K562 (cell line): ENCODE measurements around the gene CDC37. TPM values are rescaled to one million over a fixed set of nuclear protein-coding genes. Genes with fewer than 3 reads are reported as not detected.

Experiments used
- ARHGAP35 ChIP-seq: fragments of 450-650 bp; IDR thresholded peaks from 2 replicates; pipeline ENCODE4 v1.6.1; 2018; ENCODE audit not compliant: partially characterized antibody
- ELF1 ChIP-seq: fragments of 200-800 bp; sonication (Bioruptor generic); IDR thresholded peaks from 2 replicates; pipeline ENCODE4 v1.6.1; 2016; ENCODE audit warnings: missing genetic modification characterization, missing compliant biosample characterization
- HSF4 ChIP-seq: fragments of 250-450 bp; sonication (Bioruptor Pico); IDR thresholded peaks from 2 replicates; pipeline ENCODE4 v2.1.2; 2022; ENCODE audit warnings: mild to moderate bottlenecking, moderate library complexity, borderline replicate concordance
- KAT2B ChIP-seq: IDR thresholded peaks from one replicate; pipeline ENCODE4 v1.6.1; 2012; ENCODE audit warnings: low read depth, mild to moderate bottlenecking, control low read depth, inconsistent platforms, low read length, moderate library complexity
- MAZ ChIP-seq, 2 experiments: fragments of 450-650 bp in 1 of 2; sonication (generic) in 1 of 2; formaldehyde crosslinking; IDR thresholded peaks in 1 of 2; conservative IDR thresholded peaks in 1 of 2; 2 replicates each; pipeline versions ENCODE4 v1.4.0 to v1.5.0; 2020; ENCODE audit warnings: mild to moderate bottlenecking in 1 of 2, missing genetic modification reagents in 1 of 2
- MYC ChIP-seq, 2 experiments: fragments of 250-450 bp in 1 of 2; sonication (Bioruptor Pico) in 1 of 2; IDR thresholded peaks; 2 replicates each; pipeline versions ENCODE4 v1.5.1 to v1.6.1; 2012 to 2021; ENCODE audit warnings: low read depth in 2 of 2, borderline replicate concordance in 1 of 2, improper control_type of control experiment in 1 of 2, low read length in 1 of 2, mild to moderate bottlenecking in 1 of 2, moderate library complexity in 1 of 2
- NR4A1 ChIP-seq, 2 experiments: fragments of 250-450 bp in 1 of 2; fragments of 450-650 bp in 1 of 2; sonication (Bioruptor Pico) in 1 of 2; IDR thresholded peaks; 2 replicates each; pipeline versions ENCODE4 v1.4.0 to v1.6.1; 2016 to 2020; ENCODE audit warnings: mild to moderate bottlenecking in 2 of 2, missing compliant biosample characterization in 1 of 2, missing genetic modification characterization in 1 of 2, moderate library complexity in 1 of 2
- PRMT5 ChIP-seq: sonication (generic); formaldehyde crosslinking; IDR thresholded peaks from 2 replicates; pipeline ENCODE4 v1.5.0; 2020; ENCODE audit warnings: missing genetic modification reagents
- RCOR1 ChIP-seq, 2 experiments: IDR thresholded peaks; 2 replicates each; pipeline ENCODE4 v1.6.1; 2012; ENCODE audit warnings: low read depth in 2 of 2, low read length in 2 of 2, borderline replicate concordance in 1 of 2, improper control_type of control experiment in 1 of 2
- SREBF2 ChIP-seq: sonication (generic); formaldehyde crosslinking; IDR thresholded peaks from 2 replicates; pipeline ENCODE4 v1.4.0; 2020; ENCODE audit warnings: mild to moderate bottlenecking, missing genetic modification reagents
- TAF9B ChIP-seq: fragments of 450-650 bp; IDR thresholded peaks from 2 replicates; pipeline ENCODE4 v1.6.1; 2018; ENCODE audit warnings: mild to moderate bottlenecking; ENCODE audit not compliant: partially characterized antibody
- ZBTB40 ChIP-seq, 2 experiments: fragments of 450-650 bp in 1 of 2; sonication (generic) in 1 of 2; formaldehyde crosslinking in 1 of 2; IDR thresholded peaks; 2 replicates each; pipeline versions ENCODE4 v1.7.1 to v1.9.0; 2016 to 2022; ENCODE audit warnings: inconsistent platforms in 1 of 2, mild to moderate bottlenecking in 1 of 2, missing genetic modification reagents in 1 of 2
- ZFP1 ChIP-seq: fragments of 450-650 bp; formaldehyde crosslinking; IDR thresholded peaks from 2 replicates; pipeline ENCODE4 v1.4.0; 2020; ENCODE audit warnings: mild to moderate bottlenecking, mixed read lengths
- ZNF174 ChIP-seq: fragments of 250-450 bp; sonication (Bioruptor Pico); IDR thresholded peaks from 2 replicates; pipeline ENCODE4 v1.4.0; 2020; ENCODE audit warnings: mild to moderate bottlenecking
- ZNF507 ChIP-seq: conservative IDR thresholded peaks from 2 replicates; pipeline ENCODE4 v1.6.1; 2017; ENCODE audit warnings: missing genetic modification characterization, missing compliant biosample characterization
- polyA plus RNA-seq, 8 experiments: library from polyadenylated mRNA; depleted of rRNA in 4 of 8; stranded (reverse) in 5 of 8; unstranded in 3 of 8; fragments of >200 nt; fragmentation: Nextera tagmentation in 2 of 8; fragmentation: Illumina TruSeq in 1 of 8; extraction: Ambion mirVana in 2 of 8; extraction: Trizol in 1 of 8; gene quantifications; 2 replicates each; pipeline versions ENCODE4 v1.2.1 to v1.2.3, GENCODE V29; 2011 to 2014; ENCODE audit warnings: inconsistent platforms in 1 of 8, missing spikeins in 1 of 8
- total RNA-seq, 7 experiments: library from RNA; depleted of rRNA in 6 of 7; stranded (reverse); fragments of >200 nt in 6 of 7; fragmentation: Illumina TruSeq in 2 of 7; extraction: Trizol in 2 of 7; gene quantifications; 2 replicates each; pipeline versions ENCODE4 v1.2.1 to v1.2.3, GENCODE V29; 2011 to 2021; ENCODE audit warnings: low replicate concordance in 1 of 7
- TF ChIP-seq, protein P1 (sequence below): fragments of 200-800 bp; sonication (Bioruptor generic); IDR thresholded peaks from 2 replicates; pipeline ENCODE4 v1.6.1; 2017; ENCODE audit warnings: missing genetic modification characterization, missing compliant biosample characterization

The CDC37 gene
- total and polyA plus RNA-seq, 9 of the 15 experiments (the other 6 are each of a cell fraction or from before 2014, with no cell fraction given), result 6.6 to 538 (median 227) TPM

- TF ChIP-seq NR4A1 (CRISPR knock-in tag; IDR thresholded peaks at IDR 0.05) (no peak), NR4A1 (tag; IDR thresholded peaks at IDR 0.05) (no peak), KAT2B (no peak), HSF4 (CRISPR knock-in tag) (no peak), ZNF507 (tag) (no peak), PRMT5 (no peak), RCOR1 (IDR thresholded peaks at IDR 0.05; ENCODE audit: borderline replicate concordance in 1 of 2, low read depth in 2 of 2, low read length in 2 of 2) (peak in 1 of 2 experiments; percentile 42; a peak in 1 of 4 replicates), TAF9B (no peak), SREBF2 (no peak), MYC (IDR thresholded peaks at IDR 0.05; ENCODE audit: low read depth, low read length) (peak; percentile 21; the same call in 1 of the 2 replicates), MYC (CRISPR knock-in tag; IDR thresholded peaks at IDR 0.05; ENCODE audit: borderline replicate concordance, low read depth) (no peak), ZBTB40 (IDR thresholded peaks at IDR 0.05) (0 out of 2 replicates have a peak, but pooled peaks have one; percentile 33), ZBTB40 (CRISPR knock-in tag; IDR thresholded peaks at IDR 0.05) (no peak), MAZ (CRISPR knock-in tag; conservative IDR thresholded peaks at IDR 0.05 in 1 of 2, IDR thresholded peaks at IDR 0.05 in 1 of 2) (peak; percentile 60 to 77), ARHGAP35 (no peak), ELF1 (tag) (peak; percentile 83), ZNF174 (CRISPR knock-in tag) (no peak), ZFP1 (CRISPR knock-in tag) (no peak)
- TF ChIP-seq, protein P1, sequence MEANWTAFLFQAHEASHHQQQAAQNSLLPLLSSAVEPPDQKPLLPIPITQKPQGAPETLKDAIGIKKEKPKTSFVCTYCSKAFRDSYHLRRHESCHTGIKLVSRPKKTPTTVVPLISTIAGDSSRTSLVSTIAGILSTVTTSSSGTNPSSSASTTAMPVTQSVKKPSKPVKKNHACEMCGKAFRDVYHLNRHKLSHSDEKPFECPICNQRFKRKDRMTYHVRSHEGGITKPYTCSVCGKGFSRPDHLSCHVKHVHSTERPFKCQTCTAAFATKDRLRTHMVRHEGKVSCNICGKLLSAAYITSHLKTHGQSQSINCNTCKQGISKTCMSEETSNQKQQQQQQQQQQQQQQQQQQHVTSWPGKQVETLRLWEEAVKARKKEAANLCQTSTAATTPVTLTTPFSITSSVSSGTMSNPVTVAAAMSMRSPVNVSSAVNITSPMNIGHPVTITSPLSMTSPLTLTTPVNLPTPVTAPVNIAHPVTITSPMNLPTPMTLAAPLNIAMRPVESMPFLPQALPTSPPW, result peak; percentile 93
Measured at GRCh38 chr19:10430505-10431253, 27.3 kb upstream of the CDC37 start (continued).
